CD4-positive, alpha-beta T cell treated with Interleukin-15 for 1 hour (primary cell): ENCODE results near the gene CEACAM18.

Source experiments
- DNase-seq: peaks from one replicate; pipeline ENCODE4 v3.0.0-alpha.2; 2020

Gene CEACAM18

GRCh38 chr19:51539821-51540366 is 61.6 kb downstream of the CEACAM18 start:
- DNase-seq = no peak
